Mucosa of descending colon (tissue), 3 donors: Measurements from ENCODE around the gene ZFAND3. TPM values are rescaled to one million over a fixed set of nuclear protein-coding genes. Genes with fewer than 3 reads are reported as not detected.

Experiments used
- ATAC-seq: fragments of 200-7000 bp; cut with Tn5 transposase; one replicate; pipeline ENCODE4 v1.9.1; 2020; ENCODE audit warnings: mild to moderate bottlenecking, moderate library complexity
- DNase-seq, 3 donors: peaks; one replicate each; pipeline ENCODE4 v3.0.0-alpha.2; 2020
- H3K36me3 ChIP-seq: fragments of 200-600 bp; one replicate; pipeline ENCODE4 v1.8.0; 2021; ENCODE audit warnings: low read depth, mild to moderate bottlenecking
- H3K4me1 ChIP-seq: fragments of 200-600 bp; one replicate; pipeline ENCODE4 v1.8.0; 2021; ENCODE audit warnings: low read depth, mild to moderate bottlenecking
- H3K4me3 ChIP-seq: fragments of 200-600 bp; one replicate; pipeline ENCODE4 v1.8.0; 2021; ENCODE audit warnings: mild to moderate bottlenecking
- H3K9me3 ChIP-seq: fragments of 200-600 bp; one replicate; pipeline ENCODE4 v1.8.0; 2021; ENCODE audit warnings: mild to moderate bottlenecking
- CTCF ChIP-seq: fragments of 200-600 bp; IDR thresholded peaks from one replicate; pipeline ENCODE4 v1.8.0; 2022; ENCODE audit warnings: antibody characterized with exemption, mild to moderate bottlenecking
- intact Hi-C, 2 donors: fragments of 100-400 bp; cut with DNase I in 1 of 2; cut with micrococcal nuclease in 1 of 2; formaldehyde crosslinking; loops; one replicate each; pipeline versions ENCODE4 v1.11.0 to v1.11.1; 2022; cut with DNase I, micrococcal nuclease
- total RNA-seq, 3 donors: library from RNA; stranded (reverse); fragmentation: NEBNext Ultra II Directional in 2 of 3; extraction: Animal tissue kit (Norgen Biotek cat#: 25700) in 2 of 3; gene quantifications; one replicate each; pipeline versions ENCODE4 v1.2.1 to v1.2.4, GENCODE V29; 2021 to 2023
- donor health status: DM: no; HTN: no; CAD: no; lungs with moderate emphysema.
- donor health status: DM: no; HTN: no; CAD: no.
- donor health status: DM: no; HTN: yes; CAD: no.

The ZFAND3 gene
- total RNA-seq, 3 donors from 2014 or later, result 63.9 to 84.0 (median 82.2) TPM

DNA sequence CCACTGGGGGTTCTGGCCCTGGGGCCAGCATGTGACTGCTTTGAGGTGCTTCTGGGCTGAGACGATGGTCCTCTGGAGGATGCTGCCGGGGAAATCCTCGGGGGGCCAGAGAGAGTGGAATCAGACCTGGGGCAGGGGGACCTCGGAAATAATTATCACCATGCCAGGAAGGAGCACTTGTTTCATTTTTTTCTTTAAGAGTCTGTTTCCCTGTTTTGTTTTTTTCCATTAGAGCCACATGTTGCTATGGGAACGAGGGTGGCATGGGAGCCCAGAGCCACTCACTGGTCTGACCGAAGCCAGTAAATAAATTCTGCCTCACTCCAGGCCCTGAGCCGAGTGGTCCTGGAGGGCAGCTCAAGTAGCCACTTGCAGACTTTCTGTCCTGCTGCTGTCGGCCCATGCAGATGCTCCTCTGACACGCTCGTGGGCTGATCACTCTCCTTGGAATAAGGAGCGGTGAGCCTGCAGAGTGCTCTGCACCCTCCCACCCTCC lies 365.1 kb downstream of the ZFAND3 start:
- H3K4me1 ChIP-seq, result no peaks in the 10 kb centered on the region
- no peak overlapping the region for H3K4me3 ChIP-seq
- H3K9me3 ChIP-seq, result no peaks in the 10 kb centered on the region
- intact Hi-C loops, result no loop called here
- DNase-seq (no peak), ATAC-seq (no peak)
- TF ChIP-seq CTCF, result no peak
- H3K36me3 ChIP-seq, result no peaks in the 10 kb centered on the region

GRCh38 chr6:38185244-38185643 lies 365.7 kb downstream of the ZFAND3 start:
- no peak for ATAC-seq
- no peak for TF ChIP-seq CTCF
- intact Hi-C loops, result no loop called here
- Histone ChIP-seq H3K9me3 (no peaks in the 10 kb centered on the region), H3K4me1 (no peaks in the 10 kb centered on the region), H3K36me3 (no peaks in the 10 kb centered on the region), H3K4me3 (no peak overlapping the region)
- DNase-seq, result no peak

DNA sequence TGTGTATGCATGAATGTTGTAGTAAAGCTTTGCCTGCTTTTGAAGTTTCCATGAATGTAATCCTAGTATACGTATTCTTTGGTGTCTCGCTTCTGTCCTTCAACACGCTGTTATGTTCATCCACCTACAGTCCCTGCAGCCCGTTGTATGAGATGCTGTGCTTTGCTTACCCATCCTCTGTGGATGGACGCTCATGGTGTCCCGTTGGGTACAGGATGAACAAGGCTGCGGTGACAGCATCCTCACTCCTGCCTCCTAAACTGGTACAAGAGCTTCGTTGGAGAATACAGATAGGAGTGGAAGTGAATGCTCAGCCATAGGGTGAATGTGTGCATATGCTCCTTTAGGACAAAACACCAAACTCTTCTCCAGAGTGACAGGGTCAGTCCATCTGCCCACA lies 366.2 kb downstream of the ZFAND3 start:
- intact Hi-C loops, result no loop called here
- Histone ChIP-seq H3K4me3 (no peak overlapping the region), H3K36me3 (no peaks in the 10 kb centered on the region), H3K9me3 (no peaks in the 10 kb centered on the region), H3K4me1 (no peaks in the 10 kb centered on the region)
- ATAC-seq, result no peak
- DNase-seq, result no peak
- no peak for TF ChIP-seq CTCF

DNA sequence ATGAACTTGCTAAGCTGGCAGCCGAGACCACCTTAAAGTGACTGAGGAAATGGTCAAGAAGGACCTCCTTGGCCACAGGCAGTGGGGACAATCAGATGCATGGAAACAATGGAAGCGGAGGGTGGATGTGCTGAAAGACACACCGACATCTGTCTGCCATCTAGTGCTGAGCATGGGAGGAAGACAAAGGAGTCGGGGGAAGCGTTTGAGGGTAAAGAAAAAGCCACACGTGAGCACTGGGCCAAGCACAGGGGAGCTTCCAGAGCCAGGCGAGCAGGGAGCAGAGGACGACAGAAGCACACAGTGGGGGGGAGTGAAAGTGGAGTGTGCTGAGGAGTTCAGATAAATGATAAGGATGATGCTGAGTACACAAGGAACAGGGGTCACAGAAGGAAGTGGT lies 367.8 kb downstream of the ZFAND3 start:
- H3K4me3 ChIP-seq, result no peak overlapping the region
- no peaks in the 10 kb centered on the region for H3K9me3 ChIP-seq
- no peaks in the 10 kb centered on the region for H3K36me3 ChIP-seq
- H3K4me1 ChIP-seq, result no peaks in the 10 kb centered on the region
- no peak for ATAC-seq
- DNase-seq, result no peak
- intact Hi-C loops, result no loop called here
- no peak for TF ChIP-seq CTCF

- TF ChIP-seq CTCF, result no peak
- intact Hi-C loops, result no loop called here
- no peak for DNase-seq
- Histone ChIP-seq H3K4me3 (no peak overlapping the region), H3K36me3 (no peaks in the 10 kb centered on the region), H3K4me1 (no peaks in the 10 kb centered on the region), H3K9me3 (no peaks in the 10 kb centered on the region)
- ATAC-seq, result no peak
Observed at GRCh38 chr6:38187811-38188590, 368.5 kb downstream of the ZFAND3 start.
